NCI-H526 treated with DMSO at 0.1 percent for 48 hours (cell line): ENCODE measurements around the gene HES6.
"Not testable (repeated sequence)": the region's sequence is repeated elsewhere in the genome, so short reads cannot be mapped to it uniquely, and the experiment has no call there.

ENCODE experiments used
- DNase-seq: peaks from one replicate; lab custom pipeline; 2025; lab: John Stamatoyannopoulos, UW

Gene HES6

GRCh38 chr2:238239863-238240756 lies at the start of gene HES6:
HES6 (minus strand) TSS chr2:238240038; CDS start chr2:238239905, 133 bp downstream.
- DNase-seq, result peak; percentile 84

- no peak for DNase-seq
Observed at GRCh38 chr2:238289574-238289973, 49.7 kb upstream of the HES6 start.

GRCh38 chr2:238288650-238289573 lies 49.1 kb upstream of the HES6 start:
- peak; percentile 98 for DNase-seq

GRCh38 chr2:238287737-238288649 lies 48.2 kb upstream of the HES6 start, which contains the start of gene PER2:
PER2 (minus strand) TSS chr2:238288610; CDS start chr2:238277936, 10,674 bp downstream.
- DNase-seq, result peak; percentile 26

- no peak for DNase-seq
Observed at GRCh38 chr2:238286987-238287736, 47.3 kb upstream of the HES6 start.

GRCh38 chr2:238286551-238286950 lies 46.7 kb upstream of the HES6 start:
- DNase-seq, result peak; percentile 24

- no peak for DNase-seq
Observed at GRCh38 chr2:238286095-238286494, 46.3 kb upstream of the HES6 start.

GRCh38 chr2:238285653-238286082 lies 45.8 kb upstream of the HES6 start:
- DNase-seq, result peak; percentile 93

GRCh38 chr2:238284802-238285515 lies 45.1 kb upstream of the HES6 start:
- no peak for DNase-seq

GRCh38 chr2:238282861-238283738 lies 43.3 kb upstream of the HES6 start:
- DNase-seq, result no peak

GRCh38 chr2:238281826-238282480 lies 42.1 kb upstream of the HES6 start:
- no peak for DNase-seq

- DNase-seq, result no peak
Observed at GRCh38 chr2:238280083-238280825, 40.4 kb upstream of the HES6 start.

GRCh38 chr2:238279324-238279682 lies 39.5 kb upstream of the HES6 start:
- no peak for DNase-seq

GRCh38 chr2:238278626-238279323 lies 38.9 kb upstream of the HES6 start:
- DNase-seq, result no peak

- no peak for DNase-seq
Observed at GRCh38 chr2:238277695-238278094, 37.9 kb upstream of the HES6 start.

- DNase-seq, result no peak
Observed at GRCh38 chr2:238274152-238274865, 34.5 kb upstream of the HES6 start.

- DNase-seq, result not testable (repeated sequence)
Observed at GRCh38 chr2:238273433-238273832, 33.6 kb upstream of the HES6 start.
